Activated naive CD8-positive, alpha-beta T cell treated with anti-CD3 and anti-CD28 coated beads, Interleukin-2, amount 50 U/mL, for 16 hours (primary cell): Measurements from ENCODE around the gene GAN.

Experiments used
- DNase-seq: peaks from one replicate; pipeline ENCODE4 v3.0.0-alpha.2; 2020; ENCODE audit warnings: low read depth, low spot score

The GAN gene, protein sequence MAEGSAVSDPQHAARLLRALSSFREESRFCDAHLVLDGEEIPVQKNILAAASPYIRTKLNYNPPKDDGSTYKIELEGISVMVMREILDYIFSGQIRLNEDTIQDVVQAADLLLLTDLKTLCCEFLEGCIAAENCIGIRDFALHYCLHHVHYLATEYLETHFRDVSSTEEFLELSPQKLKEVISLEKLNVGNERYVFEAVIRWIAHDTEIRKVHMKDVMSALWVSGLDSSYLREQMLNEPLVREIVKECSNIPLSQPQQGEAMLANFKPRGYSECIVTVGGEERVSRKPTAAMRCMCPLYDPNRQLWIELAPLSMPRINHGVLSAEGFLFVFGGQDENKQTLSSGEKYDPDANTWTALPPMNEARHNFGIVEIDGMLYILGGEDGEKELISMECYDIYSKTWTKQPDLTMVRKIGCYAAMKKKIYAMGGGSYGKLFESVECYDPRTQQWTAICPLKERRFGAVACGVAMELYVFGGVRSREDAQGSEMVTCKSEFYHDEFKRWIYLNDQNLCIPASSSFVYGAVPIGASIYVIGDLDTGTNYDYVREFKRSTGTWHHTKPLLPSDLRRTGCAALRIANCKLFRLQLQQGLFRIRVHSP

DNA sequence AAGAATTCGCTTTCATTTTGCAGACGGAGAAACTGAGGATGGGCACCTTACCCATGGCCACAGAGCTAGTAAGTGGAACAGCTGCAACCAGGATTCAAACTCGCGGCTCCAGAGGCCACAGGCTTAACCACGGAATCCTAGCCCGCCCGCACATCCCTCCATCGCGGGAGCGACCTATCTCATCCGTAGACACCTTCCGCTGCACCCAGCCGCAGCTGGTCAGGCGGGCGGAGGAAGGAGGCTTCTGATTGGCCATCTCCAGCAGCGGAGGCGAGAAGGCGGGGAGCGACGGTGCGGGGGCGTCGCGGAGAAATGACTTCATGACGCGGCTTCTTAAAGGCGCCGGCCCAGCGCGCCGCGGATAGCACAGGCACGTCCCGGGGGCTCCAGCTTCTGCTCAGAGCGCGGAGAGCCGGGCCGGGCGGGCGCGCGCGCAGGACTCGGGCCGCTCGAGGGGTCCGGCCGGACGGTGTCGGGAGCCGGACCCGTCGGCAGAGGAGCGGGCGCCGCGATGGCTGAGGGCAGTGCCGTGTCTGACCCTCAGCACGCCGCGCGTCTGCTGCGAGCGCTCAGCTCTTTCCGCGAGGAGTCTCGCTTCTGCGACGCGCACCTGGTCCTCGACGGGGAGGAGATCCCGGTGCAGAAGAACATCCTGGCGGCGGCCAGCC lies at the start of gene GAN:
TSS of gene GAN (plus strand) at position 360 of the 668 bp plus-strand sequence. CDS start at position 512, 152 bp downstream.
- DNase-seq: peak; percentile 84

DNA sequence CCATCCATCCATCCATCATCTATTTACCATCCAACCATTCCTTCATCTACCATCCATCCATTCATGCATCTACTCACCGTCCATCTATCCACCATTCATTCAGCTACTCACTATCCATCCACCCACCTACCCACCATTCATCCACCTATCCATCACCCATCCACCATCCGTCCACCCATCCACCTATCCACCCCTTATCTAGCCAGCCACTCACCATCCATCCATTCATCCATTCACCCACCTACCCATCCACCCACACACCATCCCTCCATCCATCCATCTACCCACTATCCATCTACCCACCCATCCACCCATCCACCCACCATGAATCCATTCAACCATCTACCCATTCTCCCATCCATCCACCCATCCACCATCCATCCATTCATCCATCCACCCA lies 49.7 kb upstream of the GAN start:
- no peak for DNase-seq

DNA sequence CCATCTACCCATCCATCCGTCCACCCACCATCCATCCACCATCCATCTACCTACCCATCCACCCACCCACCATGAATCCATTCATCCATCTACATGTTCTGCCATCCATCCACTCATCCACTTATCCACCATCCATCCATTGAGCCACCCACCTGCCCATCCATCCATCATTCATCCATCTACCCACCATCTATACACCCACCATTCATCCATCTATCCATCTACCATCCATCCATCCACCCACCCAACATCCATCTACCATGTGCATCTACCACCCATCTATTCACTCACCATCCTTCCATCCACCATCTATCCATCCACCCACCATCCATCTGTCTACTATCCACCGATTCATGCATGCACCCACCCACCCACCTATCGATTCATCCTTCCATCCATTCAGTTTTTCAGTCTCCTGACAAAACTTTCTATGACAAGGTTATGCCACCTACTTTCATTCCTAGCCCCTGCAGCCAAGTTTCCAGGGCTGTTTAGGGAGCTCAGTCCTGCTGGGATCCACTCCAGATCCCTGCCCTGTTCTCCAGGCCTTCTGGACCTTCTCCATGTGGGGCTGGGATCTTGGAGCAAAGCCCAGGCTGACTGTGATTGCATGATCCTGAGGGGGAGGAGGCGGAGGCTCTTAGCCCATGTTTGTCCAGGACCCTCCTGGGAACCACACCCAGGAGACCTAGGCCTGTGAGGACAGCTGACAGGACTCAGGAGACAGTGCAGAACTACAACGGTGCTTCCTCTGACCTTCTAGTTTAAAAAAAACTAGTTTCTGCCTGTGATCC lies 48.9 kb upstream of the GAN start:
- DNase-seq: no peak

DNA sequence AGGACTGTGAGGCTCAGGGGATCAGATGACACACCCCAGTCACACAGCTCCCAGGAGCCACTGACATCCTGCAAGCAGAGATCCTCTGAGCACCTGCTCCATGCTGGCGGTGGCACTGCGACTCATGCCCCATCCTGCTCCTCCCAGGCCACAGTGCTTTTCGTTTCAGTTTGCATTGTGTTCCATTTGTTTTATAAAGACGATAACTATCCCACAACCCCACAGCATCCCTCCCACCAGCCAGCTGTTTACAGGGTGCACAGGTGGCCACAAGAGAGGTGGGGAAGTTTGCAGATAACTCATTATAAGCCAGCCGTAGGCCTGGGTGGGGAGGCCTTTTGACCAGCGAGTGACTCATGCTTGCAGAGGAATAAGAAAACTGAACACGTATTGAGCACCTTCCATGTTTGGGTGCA lies 48.1 kb upstream of the GAN start:
- no peak for DNase-seq

DNA sequence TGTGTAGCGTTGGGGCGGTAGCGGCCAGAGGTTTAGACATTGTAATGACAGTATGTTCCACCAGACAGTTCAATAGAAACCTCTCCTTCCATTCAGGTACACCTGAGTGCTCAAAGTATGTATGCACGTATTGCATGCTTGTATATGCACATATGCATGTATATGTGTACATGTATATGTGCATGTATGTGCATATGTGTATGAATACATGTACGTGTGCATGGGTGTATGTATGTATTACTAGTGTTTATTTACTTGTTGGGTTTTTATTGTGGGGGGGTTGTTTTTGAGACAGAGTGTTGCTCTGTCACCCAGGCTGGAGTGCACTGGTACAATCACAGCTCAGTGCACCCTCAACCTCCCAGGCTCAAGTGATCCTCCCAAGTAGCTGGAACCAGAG lies 46.3 kb upstream of the GAN start:
- DNase-seq: no peak

DNA sequence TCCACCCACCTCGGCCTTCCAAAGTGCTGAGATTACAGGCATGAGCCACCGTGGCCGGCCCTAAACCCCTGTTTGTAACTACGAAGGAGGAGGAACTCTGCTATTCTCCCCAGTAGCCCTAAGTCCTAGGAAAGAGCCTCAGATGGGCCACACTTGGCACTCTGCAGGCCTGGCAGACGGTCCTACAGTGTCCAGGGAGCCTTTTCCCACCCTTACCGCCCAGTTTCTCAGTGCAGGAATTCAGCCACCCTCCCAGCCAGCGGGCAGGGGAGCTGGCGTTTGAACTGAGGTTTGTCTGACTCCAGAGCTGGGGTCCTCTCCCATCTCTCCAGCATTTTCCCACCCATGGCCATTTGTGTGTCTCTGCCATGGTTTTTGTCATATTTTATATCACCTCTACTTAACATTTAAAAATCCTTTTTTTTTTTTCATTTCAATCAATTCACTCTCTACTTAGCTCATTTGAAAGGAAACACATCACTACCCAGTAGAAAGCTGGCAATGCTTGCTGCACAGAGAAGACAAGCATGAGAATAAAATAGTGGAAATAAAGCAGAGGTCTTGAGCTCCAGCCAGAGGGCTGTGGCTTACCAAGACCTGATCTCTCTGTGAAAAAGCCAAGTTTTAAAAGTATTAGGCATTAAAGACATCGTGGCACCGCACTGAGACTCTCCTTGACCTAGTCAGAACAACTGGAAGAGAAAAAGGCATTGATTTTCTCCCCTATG lies 41.4 kb upstream of the GAN start:
- DNase-seq: no peak

DNA sequence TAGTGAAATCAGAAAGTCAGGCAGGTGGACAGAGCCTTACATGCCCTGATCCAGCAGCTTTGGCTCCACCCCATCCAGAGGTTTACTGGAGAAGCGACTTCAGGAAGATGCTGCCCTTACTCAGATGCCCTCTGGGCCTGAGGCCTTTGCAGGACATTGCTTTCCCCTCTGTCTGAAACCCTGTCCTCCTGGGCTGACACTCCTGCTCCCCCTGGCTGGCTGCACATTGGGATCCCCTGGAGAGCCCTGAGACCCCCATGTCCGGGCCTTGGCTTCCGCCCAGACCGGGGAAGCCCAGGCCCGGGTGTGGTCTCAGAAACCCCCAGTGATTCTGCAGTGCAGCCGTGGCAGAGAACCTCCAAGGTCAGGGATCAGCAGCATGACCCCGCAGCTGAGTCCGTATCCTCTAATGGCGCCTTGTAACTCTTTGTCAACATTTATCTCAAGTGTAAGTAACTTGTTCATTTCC lies 39.7 kb upstream of the GAN start:
- no peak for DNase-seq

DNA sequence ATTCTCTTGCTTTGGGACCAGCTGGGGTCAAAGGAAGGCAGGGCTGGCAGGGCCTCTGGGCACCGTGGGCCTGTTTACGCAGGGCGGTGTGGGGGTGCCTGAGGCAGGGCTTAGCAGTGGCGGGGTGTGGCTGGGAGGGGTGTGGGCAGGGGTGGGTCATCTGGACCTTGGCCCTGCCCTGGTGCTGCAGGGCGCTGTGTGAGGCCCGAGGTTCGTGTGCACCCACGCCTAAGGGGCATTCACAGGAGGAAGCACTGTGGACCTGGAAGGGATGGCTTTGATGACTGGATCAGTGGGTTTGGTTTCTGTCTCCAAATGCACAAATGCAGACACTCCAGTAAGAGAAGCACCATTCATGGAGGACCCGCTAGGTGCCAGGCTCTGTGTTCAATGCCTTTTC lies 39.0 kb upstream of the GAN start:
- DNase-seq: no peak

DNA sequence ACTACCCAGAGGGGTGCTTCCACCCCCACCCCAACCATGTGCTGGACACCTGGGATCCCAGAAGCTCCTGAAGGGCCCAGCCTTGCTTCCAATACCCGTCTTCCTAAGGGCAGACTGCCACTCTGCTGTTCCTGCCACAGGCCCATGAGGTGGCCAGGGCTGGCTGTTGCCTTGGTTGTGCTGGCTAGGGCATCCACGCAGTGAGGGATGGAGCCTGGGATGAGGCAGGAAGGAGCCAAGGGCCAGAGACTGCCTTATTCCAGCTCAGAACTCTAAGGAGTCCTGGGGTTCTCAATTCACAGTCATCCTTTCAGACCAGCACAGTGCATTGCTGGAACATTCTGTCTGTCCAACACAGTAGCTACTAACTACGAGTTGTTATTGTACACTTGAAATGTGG lies 38.4 kb upstream of the GAN start:
- no peak for DNase-seq

DNA sequence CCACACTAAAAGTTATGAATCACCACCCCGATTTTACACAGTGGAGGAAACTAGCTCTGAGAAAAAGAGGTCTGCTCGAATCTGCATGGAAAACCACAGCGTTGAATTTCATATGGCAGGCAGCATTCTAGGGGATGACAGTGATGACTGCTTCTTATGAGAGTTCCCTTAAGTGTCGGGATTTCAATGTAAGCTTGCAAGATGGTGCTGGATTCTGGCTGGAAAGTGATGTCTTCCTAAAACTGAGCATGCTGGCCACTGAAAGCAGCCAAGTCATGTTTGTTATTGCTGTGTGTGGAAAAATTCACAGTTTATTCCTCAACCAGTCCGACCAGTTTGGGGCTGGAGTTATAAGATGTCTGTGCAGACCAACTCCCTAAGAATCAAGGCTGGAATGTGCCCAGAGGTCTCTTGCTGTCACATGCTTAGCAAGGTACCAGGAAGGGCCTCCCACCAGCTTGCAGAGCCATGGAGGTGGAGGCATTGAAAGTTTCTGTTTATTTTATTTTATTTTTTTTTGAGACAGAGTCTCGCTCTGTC lies 37.2 kb upstream of the GAN start:
- no peak for DNase-seq

DNA sequence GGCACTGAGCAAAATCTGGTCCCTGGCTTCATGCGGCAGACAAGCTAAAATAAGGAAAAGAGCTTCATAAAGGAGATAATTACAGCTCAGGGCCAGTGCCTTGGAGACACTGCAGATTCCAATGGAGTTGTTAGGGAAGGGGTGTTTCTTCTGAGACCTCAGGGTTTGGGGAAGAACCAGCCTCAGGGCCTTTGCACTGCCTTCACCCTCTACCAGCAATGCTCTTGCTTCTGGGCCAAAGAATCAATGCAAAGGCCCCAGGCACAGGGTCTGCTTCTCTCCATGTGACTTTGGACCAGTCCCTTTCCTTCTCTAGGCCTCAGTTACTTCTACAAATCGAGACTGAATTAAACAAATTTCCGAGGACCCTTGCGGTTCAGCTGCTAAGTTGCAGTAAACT lies 36.2 kb upstream of the GAN start:
- no peak for DNase-seq

DNA sequence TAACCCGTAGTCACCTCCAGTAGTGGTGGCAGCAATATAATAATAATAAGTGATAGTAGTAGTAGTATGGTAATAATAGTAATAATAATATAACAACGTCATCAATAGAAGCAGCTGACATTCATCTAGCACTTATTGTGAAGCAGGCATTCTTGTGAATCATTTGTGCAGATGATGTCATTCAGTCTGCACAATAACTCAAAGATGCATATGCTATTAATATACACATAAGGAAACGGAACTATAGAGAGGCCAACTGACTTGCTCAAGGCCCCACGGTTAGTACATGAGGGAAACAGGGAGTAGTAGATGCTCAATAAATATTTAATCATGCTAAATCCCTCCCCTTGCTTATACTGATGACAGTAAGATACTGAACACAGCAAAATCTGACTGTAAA lies 35.4 kb upstream of the GAN start:
- DNase-seq: no peak

DNA sequence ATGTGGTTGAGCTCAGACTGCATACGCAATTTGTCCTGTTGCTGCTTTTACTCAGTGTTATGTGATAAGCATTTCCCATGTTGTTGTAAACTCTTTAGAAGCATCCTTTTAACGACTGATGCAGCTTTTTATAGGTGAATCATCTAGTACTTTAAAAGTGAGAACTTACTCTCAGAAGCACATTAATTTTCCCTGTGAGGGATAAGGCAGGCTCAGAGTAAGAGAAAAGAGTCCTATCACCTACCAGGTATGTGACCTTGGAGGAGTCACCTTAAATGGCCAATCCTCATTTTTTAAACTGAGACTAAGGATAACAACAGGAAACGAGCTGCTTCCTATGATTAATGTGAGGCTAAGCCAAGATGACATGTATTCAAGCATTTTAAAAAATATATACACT lies 34.4 kb upstream of the GAN start:
- DNase-seq: no peak

DNA sequence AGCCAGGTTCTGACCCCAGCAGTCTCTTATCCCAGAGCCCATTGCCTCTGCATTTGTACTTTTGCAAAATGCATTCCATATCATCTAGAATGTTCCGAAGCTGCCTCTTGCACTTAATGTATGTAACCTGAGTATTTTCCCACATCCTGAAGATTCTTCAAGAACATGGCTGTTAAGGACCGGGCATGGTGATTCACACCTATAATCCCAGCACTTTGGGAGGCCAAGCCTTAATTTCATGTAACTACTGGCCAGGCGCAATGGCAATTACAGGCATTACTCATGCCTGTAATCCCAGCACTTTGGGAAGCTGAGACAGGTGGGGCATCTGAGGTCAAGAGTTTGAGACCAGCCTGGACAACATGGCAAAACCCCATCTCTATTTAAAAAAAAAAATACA lies 31.7 kb upstream of the GAN start:
- DNase-seq: no peak

DNA sequence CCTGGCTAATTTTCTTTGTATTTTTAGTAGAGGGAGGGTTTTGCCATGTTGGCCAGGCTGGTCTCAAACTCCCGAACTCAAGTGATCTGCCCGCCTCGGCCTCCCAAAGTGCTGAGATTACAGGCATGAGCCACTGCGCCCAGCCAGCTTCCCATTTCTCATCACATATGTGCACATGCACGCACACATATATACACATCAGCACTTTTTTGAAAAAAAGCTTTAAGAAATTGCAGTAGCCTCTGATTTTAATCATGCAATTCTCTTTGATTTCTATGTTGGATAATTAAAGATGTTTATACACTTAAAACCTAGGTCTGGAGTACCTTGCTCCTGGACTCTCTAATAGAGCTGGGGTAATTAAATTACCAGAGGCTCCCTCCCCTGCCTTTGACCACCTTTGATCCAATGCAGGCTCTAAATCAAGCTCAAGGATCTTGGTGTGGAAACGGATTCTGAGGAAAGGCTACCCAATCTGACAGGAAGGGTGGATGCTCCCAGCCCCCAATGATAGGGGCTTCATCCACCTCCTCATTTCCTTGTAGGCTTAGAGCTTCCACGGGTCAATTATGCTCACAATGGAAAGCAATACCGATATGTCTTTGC lies 29.7 kb upstream of the GAN start:
- DNase-seq: no peak

DNA sequence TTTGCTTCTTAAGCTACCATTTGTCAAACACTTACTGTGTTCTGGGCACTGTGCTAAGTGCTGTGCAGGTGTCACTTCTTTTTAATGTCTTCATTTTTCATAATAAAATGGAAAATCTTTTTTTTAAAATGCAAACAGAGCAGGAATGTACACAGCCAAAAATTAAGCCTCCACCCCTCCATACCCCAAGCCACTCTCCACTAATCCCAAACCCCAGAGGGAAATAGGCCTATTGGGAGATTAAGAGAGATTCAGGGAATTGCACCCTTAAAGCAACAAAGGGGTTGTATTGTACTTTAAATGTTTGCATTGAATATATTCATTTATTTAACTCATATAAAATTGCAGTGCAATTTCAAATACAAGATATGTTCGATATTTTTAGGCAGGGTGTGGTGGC lies 28.6 kb upstream of the GAN start:
- no peak for DNase-seq

DNA sequence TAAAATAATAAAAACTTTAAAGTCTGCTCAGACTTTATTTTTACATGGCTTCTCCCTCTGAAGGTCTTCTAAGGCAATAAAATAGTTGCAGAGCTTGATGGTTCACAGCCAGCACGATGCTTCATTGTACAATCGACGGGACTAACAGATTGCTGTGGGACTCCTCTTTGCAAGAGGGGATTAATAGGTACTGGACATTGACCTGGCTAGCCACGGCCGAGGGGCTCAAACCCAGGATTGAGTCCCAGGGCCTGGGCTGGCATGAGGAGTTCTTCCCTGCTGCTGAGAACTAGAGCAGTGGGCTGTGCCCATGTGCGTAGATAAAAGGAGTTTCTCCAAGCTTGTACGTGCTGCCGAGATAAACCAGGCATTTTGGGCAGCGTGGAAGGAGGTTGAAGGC lies 23.6 kb upstream of the GAN start:
- DNase-seq: no peak

DNA sequence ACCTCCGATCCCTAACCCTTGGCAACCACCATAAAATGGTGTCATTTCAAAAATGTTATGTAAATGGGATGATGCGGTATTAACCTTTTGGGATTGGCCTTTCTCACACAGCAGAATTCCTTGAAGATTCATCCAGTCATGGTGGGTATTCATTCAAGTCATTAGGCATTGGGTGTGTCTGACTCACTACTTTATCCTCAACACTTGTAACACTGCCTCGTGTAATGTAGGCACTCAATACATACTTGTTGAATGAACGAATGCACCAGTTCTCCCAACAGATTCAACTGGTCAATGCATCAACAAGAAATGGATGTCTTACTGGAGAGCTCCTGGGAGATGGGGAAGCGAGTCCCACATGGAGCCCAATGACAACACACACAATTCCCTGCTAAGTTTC lies 21.8 kb upstream of the GAN start:
- no peak for DNase-seq

DNA sequence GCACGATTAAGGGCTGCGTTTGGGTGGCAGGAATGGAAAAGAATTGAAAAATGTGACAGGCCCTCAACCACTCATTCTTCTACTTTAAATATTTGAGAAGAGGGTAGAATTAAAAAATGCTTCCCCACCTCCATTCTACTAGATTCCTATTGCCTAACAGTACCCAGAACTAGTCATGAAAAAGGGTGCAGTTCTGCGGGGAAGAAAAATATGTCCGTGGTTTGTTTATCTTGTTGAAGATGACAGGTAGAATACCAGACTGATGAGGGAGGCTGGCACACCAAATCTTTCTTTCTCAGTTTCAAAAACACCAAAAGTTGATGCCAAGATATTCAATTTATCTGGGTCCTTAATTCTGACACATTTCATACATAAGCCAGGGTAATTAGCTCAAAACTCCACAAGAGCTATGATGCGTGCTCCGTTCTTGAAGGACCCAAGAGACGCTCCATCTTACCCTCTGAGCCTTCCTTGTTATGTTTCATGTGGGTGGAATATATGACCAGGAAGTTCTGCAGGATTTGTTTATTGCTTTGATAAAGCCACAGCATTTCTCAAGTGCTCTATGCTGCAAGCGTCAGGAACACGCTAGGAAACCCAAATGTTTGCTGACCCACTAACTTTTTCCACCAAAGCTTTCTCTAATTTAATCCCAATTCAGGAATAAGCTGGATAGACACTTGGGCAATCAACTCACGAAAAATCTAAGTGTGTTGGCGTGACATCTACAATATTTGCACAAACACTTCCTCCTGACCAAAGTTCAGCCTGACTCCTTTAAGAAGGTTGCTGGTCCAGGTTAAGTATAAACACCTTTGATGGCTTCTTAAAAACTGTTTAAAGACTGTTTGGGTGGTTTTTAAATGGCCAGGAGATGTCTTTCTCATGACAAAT lies 20.6 kb upstream of the GAN start:
- no peak for DNase-seq

DNA sequence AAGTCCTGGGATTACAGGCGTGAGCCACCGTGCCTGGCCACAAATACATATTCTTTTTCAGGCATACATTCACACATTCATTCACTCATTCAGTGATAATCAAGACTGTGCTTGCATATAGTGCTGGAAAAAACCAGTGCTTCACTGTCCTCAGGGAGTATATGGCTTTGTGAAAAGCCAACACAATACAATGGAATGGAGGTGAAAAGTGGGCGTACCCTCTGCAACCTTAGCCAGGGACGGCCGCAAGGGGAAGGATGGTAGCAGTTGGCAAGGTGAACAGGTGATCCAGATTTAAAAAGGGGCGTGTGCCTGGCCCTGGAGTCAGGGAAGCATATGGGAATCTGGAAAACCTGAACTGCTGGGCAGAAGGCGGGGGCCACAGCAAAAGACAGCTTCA lies 18.1 kb upstream of the GAN start:
- DNase-seq: no peak
